Pancreas (tissue), 10 donors: ENCODE data around the gene PRSS22. TPM values are rescaled to one million over a fixed set of nuclear protein-coding genes. Genes with fewer than 3 reads are reported as not detected.
A peak's percentile ranks its signal among the peaks of the same experiment; 100 is the strongest.

Source experiments
- ATAC-seq, 4 donors: fragments of 200-7000 bp; cut with Tn5 transposase; one replicate each; pipeline versions ENCODE4 v1.8.0 to v1.9.1; 2020; ENCODE audit warnings: mild to moderate bottlenecking in 4 of 4, moderate library complexity in 4 of 4
- DNase-seq, 6 donors: peaks; one replicate each; pipeline ENCODE4 v3.0.0-alpha.2; 2020
- FAIRE-seq: peaks from 2 replicates; lab custom pipeline; 2012; peaks lifted over from hg19 to GRCh38; lab: Jason Lieb, UNC
- H3K27ac ChIP-seq, 4 donors: fragments of 200-600 bp; sonication (generic); 1 replicate in 3 of 4; 2 replicates in 1 of 4; pipeline versions ENCODE4 v1.5.0 to v1.8.0; 2020
- H3K27me3 ChIP-seq, 4 donors: fragments of 200-600 bp; one replicate each; pipeline ENCODE4 v1.8.0; 2021
- H3K36me3 ChIP-seq, 3 donors: fragments of 200-600 bp; sonication (generic) in 1 of 3; one replicate each; pipeline versions ENCODE4 v1.5.0 to v1.8.0; 2020 to 2021
- H3K4me1 ChIP-seq, 3 donors: fragments of 200-600 bp; one replicate each; pipeline ENCODE4 v1.8.0; 2021
- H3K4me3 ChIP-seq, 4 donors: fragments of 200-600 bp; sonication (generic) in 2 of 4; one replicate each; pipeline versions ENCODE4 v1.5.0 to v1.8.0; 2020 to 2021
- H3K9me3 ChIP-seq, 4 donors: fragments of 200-600 bp; one replicate each; pipeline ENCODE4 v1.8.0; 2021
- WGBS, 2 donors: extraction: QIAGEN DNeasy Blood & Tissue Kit; methylation state at CpG; one replicate each; pipeline ENCODE4 v1.1.7; 2013; 5-methylcytosine and 5-hydroxymethylcytosine counted together
- intact Hi-C, 3 donors: fragments of 100-400 bp; cut with DNase I; formaldehyde crosslinking; loops; one replicate each; pipeline versions ENCODE4 v1.11.1 to v1.14.2; 2022
- polyA plus RNA-seq, 2 donors: library from polyadenylated mRNA; stranded (reverse); fragments of 200-250 nt; gene quantifications; one replicate each; pipeline ENCODE4 v1.2.3, GENCODE V29; 2013
- total RNA-seq, 6 donors: library from RNA; stranded (reverse); fragmentation: NEBNext Ultra II Directional in 4 of 6; extraction: Animal tissue kit (Norgen Biotek cat#: 25700) in 4 of 6; gene quantifications; one replicate each; pipeline versions ENCODE4 v1.2.1 to v1.2.4, GENCODE V29; 2021 to 2023
- TF ChIP-seq, protein P1 (sequence below), 4 donors: fragments of 200-600 bp; sonication (generic) in 3 of 4; IDR thresholded peaks; one replicate each; pipeline versions ENCODE4 v1.5.0 to v1.8.0; 2021; ENCODE audit warnings: antibody characterized with exemption in 4 of 4
- donor health status: healthy with polysubstance abuse.
- donor health status: DM: no; HTN: no; CAD: no; lungs with moderate emphysema.
- donor health status: DM: no; HTN: no; CAD: no.
- donor health status: control.
- donor health status: control.
- donor health status: Bipolar disorder and iron deficiency.
- donor health status: DM: yes; HTN: yes; CAD: no.
- donor health status: DM: no; HTN: no; CAD: no.
- donor health status: DM: no; HTN: no; CAD: no.
- donor health status: DM: yes; HTN: yes; CAD: no.

Gene PRSS22
- total and polyA plus RNA-seq, 8 donors, result 8.4 to 59.5 (median 16.9) TPM

DNA sequence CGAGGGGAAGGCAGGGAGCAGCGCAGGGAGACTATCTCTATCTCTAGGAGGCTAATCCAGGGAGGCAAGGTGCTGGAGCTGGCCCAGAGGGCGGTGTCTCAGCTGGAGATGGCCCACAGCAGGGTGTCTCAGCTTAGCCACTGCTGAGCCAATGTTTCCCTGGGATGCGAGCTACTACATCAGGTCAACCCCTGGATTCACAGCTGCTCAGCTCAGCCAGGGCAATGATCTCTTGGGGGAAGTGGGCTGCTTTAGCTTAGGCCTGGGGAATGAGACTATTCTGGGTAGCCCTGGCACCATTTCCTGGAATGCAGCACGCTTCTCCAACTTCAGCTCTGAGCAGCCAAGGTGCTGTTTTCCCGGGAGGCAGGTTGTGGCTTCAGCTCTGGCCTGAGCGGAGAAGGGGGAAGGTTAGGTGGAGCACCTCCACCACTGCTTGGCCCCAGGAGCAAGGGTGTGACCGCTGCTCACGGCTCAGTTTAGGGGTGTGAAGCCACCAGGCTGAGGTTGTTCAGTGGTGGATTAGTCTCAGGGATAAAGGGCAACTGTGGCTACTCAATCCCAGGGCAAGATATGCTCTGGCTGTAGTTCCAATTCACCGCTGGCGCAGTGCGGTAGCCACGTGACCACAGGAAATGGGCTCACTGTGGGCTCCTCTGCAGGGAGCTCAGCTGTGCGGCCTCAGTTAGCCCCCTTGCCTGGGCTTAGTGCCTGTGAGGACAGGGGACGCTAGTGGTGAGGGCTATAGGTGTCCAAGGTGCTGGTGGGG, 46.1 kb downstream of the PRSS22 start:
- Histone ChIP-seq H3K4me1 (no peaks in the 10 kb centered on the region), H3K9me3 (no peaks in the 10 kb centered on the region), H3K27me3 (no peaks in the 10 kb centered on the region), H3K4me3 (no peak overlapping the region), H3K27ac (no peak overlapping the region), H3K36me3 (no peaks in the 10 kb centered on the region)
- intact Hi-C loops, result no loop called here
- FAIRE-seq (no peak), DNase-seq (peak in 1 of 6 donors; percentile 24), ATAC-seq (no peak)
- 63 to 74% methylated on average over 15 of the region's 15 CpGs for WGBS, 2 donors
- TF ChIP-seq, protein P1, sequence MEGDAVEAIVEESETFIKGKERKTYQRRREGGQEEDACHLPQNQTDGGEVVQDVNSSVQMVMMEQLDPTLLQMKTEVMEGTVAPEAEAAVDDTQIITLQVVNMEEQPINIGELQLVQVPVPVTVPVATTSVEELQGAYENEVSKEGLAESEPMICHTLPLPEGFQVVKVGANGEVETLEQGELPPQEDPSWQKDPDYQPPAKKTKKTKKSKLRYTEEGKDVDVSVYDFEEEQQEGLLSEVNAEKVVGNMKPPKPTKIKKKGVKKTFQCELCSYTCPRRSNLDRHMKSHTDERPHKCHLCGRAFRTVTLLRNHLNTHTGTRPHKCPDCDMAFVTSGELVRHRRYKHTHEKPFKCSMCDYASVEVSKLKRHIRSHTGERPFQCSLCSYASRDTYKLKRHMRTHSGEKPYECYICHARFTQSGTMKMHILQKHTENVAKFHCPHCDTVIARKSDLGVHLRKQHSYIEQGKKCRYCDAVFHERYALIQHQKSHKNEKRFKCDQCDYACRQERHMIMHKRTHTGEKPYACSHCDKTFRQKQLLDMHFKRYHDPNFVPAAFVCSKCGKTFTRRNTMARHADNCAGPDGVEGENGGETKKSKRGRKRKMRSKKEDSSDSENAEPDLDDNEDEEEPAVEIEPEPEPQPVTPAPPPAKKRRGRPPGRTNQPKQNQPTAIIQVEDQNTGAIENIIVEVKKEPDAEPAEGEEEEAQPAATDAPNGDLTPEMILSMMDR (IDR thresholded peaks at IDR 0.05), result no peak

DNA sequence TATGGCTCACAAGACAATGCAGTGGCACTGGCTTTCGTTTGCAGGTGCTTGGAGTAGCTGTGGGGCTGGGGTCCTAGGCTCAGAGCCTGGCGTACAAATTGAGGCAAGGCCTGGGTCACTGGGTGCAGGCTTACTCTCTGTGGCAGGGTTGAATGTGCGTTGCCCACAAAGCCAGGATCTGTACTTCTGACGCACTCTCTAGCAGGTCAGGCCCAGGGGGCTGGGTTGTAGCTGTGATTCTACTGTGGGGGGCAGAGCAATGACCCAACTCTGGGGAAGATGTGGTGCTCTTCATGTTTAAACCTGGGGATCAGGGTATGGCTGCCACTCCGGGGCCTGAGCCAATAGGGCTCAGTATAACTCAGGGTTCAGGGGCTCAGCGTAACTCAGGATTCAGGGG, 47.3 kb downstream of the PRSS22 start:
- FAIRE-seq (no peak), ATAC-seq (no peak), DNase-seq (peak in 1 of 6 donors; percentile 24)
- H3K36me3 ChIP-seq, result no peaks in the 10 kb centered on the region
- H3K27me3 ChIP-seq, result no peaks in the 10 kb centered on the region
- H3K9me3 ChIP-seq, result no peaks in the 10 kb centered on the region
- no peak overlapping the region for H3K27ac ChIP-seq
- H3K4me3 ChIP-seq, result no peak overlapping the region
- no peaks in the 10 kb centered on the region for H3K4me1 ChIP-seq
- TF ChIP-seq, protein P1 (IDR thresholded peaks at IDR 0.05), result no peak
- intact Hi-C loops, result no loop called here
- 69 to 83% methylated on average over 6 of the region's 6 CpGs for WGBS, 2 donors

DNA sequence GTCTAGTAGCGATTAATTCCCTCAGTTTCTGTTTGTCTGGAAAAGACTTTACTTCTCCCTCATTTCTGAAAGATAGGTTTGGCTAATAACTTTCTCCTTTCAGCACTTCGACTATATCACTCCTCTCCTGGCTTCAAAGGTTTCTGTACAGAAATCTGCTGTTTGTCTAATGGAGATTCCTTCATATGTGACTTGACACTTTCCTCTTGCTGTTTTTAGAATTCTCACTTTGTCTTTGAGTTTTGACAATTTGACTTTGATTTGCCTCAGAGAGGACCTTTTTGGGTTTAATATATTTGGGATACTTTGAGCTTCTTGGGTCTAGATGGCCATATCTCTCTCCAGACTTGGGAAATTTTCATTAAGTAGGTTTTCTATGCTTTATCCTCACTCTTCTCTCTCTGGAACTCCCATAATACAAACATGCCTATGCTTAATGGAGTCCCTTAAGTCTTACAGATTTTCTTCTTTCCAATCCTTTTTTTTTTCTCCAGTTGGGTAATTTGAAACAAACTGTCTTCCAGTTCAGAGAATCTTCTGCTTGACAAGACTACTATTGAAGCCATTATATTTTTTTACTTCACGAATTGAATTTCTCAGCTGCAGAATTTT, 48.7 kb downstream of the PRSS22 start:
- Histone ChIP-seq H3K36me3 (no peaks in the 10 kb centered on the region), H3K9me3 (no peaks in the 10 kb centered on the region), H3K27ac (no peak overlapping the region), H3K4me3 (no peak overlapping the region), H3K4me1 (no peaks in the 10 kb centered on the region), H3K27me3 (no peaks in the 10 kb centered on the region)
- FAIRE-seq (no peak), DNase-seq (no peak), ATAC-seq (no peak)
- intact Hi-C loops, result no loop called here
- 61 to 67% methylated on average over 3 of the region's 3 CpGs for WGBS, 2 donors
- TF ChIP-seq, protein P1 (IDR thresholded peaks at IDR 0.05), result no peak

DNA sequence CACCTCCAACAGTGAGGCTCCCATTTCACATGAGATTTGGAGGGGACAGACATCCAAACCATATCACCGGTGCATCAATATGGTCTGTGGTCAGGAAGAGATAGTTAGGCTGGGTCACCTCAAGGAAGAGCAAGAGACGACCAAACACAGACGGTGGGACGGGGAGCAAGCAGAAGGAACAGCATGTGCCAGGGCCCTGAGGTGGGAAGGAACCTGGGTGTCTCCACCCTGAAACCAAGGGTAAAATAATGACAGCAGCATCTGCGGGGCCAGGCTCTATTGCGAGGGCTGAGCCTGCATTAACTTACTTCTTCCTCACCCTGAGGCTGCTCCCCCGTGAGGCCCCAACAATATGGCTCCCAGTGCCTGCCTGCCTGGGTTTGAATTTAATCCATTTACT, 49.8 kb downstream of the PRSS22 start:
- intact Hi-C loops, result no loop called here
- FAIRE-seq, result no peak
- Histone ChIP-seq H3K4me3 (no peak overlapping the region), H3K4me1 (no peaks in the 10 kb centered on the region), H3K9me3 (no peaks in the 10 kb centered on the region), H3K27ac (no peak overlapping the region), H3K27me3 (no peaks in the 10 kb centered on the region), H3K36me3 (no peaks in the 10 kb centered on the region)
- ATAC-seq, result no peak
- WGBS, 2 donors, result 82 to 90% methylated on average over 7 of the region's 7 CpGs
- TF ChIP-seq, protein P1 (IDR thresholded peaks at IDR 0.05), result no peak
- peak in 2 of 6 donors; percentile 6 for DNase-seq

DNA sequence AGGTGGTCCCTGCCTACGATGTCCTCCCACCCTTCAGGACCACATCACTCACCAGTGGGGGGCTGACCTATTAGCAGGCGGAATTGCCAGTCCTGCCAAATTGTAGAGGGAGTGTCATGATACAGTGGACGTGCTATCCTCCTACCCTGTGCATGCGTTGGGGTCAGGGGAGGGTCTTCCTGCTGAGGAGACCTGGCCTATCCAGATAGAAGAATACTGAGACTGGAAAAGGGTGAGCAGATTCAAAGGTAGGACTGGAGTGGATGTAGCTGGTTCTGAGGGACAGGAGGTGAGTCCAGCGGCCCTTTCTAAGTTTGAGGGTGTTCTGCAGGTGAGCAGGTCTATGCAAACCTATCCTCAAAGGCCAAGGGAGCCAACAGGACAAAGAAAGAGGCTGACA, 51.7 kb downstream of the PRSS22 start:
- FAIRE-seq (no peak), DNase-seq (peak in 2 of 6 donors; percentile 8)

More for the DNA sequence above, 51.7 kb downstream of the PRSS22 start:
- intact Hi-C loops, result no loop called here
- WGBS, 2 donors, result 61 to 79% methylated on average over 5 of the region's 5 CpGs
- H3K4me1 ChIP-seq, result no peaks in the 10 kb centered on the region
- H3K36me3 ChIP-seq, result no peaks in the 10 kb centered on the region
- H3K9me3 ChIP-seq, result no peaks in the 10 kb centered on the region
- H3K27ac ChIP-seq, result no peak overlapping the region
- TF ChIP-seq, protein P1 (IDR thresholded peaks at IDR 0.05), result no peak
- no peak for ATAC-seq
- H3K4me3 ChIP-seq, result no peak overlapping the region
- H3K27me3 ChIP-seq, result no peaks in the 10 kb centered on the region
